Small intestine (tissue), 7 donors: ENCODE measurements around the gene PODXL2. TPM values are rescaled to one million over a fixed set of nuclear protein-coding genes. Genes with fewer than 3 reads are reported as not detected.
"Not testable (repeated sequence)": the region's sequence is repeated elsewhere in the genome, so short reads cannot be mapped to it uniquely, and the experiment has no call there.

Experiments
- DNase-seq, 2 donors: peaks; one replicate each; pipeline versions ENCODE4 v3.0.0 to v3.0.0-alpha.2; 2013
- FAIRE-seq: peaks from 2 replicates; lab custom pipeline; 2012; peaks lifted over from hg19 to GRCh38; lab: Jason Lieb, UNC
- H3K27ac ChIP-seq, 3 donors: one replicate each; pipeline ENCODE4 v1.5.1; 2013; ENCODE audit warnings: low read length in 2 of 3, mild to moderate bottlenecking in 2 of 3, control low read depth in 1 of 3, inconsistent platforms in 1 of 3, low read depth in 1 of 3, moderate library complexity in 1 of 3
- H3K27me3 ChIP-seq, 3 donors: one replicate each; pipeline ENCODE4 v1.6.1; 2013; ENCODE audit warnings: low read length in 3 of 3, inconsistent platforms in 1 of 3; ENCODE audit not compliant: control insufficient read depth in 3 of 3, insufficient read depth in 3 of 3
- H3K36me3 ChIP-seq, 3 donors: one replicate each; pipeline ENCODE4 v1.6.1; 2013; ENCODE audit warnings: low read length in 3 of 3, inconsistent platforms in 1 of 3, low read depth in 1 of 3, mild to moderate bottlenecking in 1 of 3, moderate library complexity in 1 of 3; ENCODE audit not compliant: control insufficient read depth in 3 of 3, insufficient read depth in 2 of 3
- H3K4me1 ChIP-seq, 3 donors: one replicate each; pipeline ENCODE4 v1.6.1; 2013; ENCODE audit warnings: low read length in 2 of 3, inconsistent platforms in 1 of 3, low read depth in 1 of 3, mild to moderate bottlenecking in 1 of 3, moderate library complexity in 1 of 3; ENCODE audit not compliant: control insufficient read depth in 3 of 3, insufficient read depth in 2 of 3
- H3K4me3 ChIP-seq, 3 donors: one replicate each; pipeline ENCODE4 v1.5.1; 2013; ENCODE audit warnings: low read length in 3 of 3, control low read depth in 1 of 3, inconsistent platforms in 1 of 3, low read depth in 1 of 3, mild to moderate bottlenecking in 1 of 3, moderate library complexity in 1 of 3
- H3K9me3 ChIP-seq, 2 donors: one replicate each; pipeline ENCODE4 v1.6.1; 2013; ENCODE audit warnings: low read depth in 1 of 2, low read length in 1 of 2; ENCODE audit not compliant: control insufficient read depth in 2 of 2, insufficient read depth in 1 of 2
- WGBS, 3 donors: extraction: QIAGEN DNeasy Blood & Tissue Kit; methylation state at CpG; one replicate each; pipeline ENCODE4 v1.1.7; 2013; 5-methylcytosine and 5-hydroxymethylcytosine counted together
- polyA plus RNA-seq, 4 donors: library from polyadenylated mRNA; stranded (reverse) in 3 of 4; unstranded in 1 of 4; fragments of 200-250 nt in 3 of 4; fragments of 120-200 nt in 1 of 4; gene quantifications; one replicate each; pipeline versions ENCODE4 v1.2.1 to v1.2.3, GENCODE V29; 2013
- donor health status: healthy with polysubstance abuse.
- donor health status: control.
- donor health status: control.
- donor health status: Bipolar disorder and iron deficiency.
- donor health status: healthy.

Gene PODXL2
- polyA plus RNA-seq, 4 donors, result 1.6 to 17.0 (median 4.2) TPM

DNA sequence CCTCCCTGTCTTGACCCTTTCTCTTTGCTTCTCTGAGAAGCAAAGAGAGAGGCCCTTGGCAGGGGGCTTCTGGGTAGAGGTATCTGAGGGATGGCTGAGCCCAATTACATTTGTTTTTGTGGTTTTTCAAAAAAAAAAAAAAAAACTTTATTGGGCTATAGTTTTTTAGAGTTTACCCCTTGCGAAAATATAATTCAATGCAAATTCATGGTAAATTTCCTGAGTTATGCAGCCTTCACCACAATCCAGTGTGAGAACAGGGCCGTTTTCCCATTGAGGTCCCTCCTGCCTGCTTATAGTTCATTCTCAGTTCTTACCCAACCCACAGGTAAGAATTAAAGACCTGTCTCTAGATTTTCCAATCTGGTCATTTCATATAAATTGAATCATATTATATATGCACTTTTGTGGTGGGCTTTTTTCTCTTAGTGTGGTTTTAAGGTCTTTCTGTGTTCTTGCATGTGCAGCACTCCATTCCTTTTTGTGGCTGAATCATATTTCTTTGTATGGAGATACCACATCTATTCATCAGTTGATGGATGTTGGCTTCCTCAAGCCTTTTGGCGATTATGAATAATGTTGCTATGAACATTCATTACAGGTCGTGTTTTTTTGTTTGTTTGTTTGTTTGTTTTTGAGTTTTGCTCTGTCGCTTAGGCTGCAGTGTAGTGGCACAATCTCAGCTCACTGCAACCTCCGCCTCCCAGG is 28.1 kb upstream of the PODXL2 start:
- H3K9me3 ChIP-seq, result no peaks in the 10 kb centered on the region
- 77 to 85% (median 82%) methylated on average over 6 of the region's 6 CpGs for WGBS, 3 donors
- peaks cover 0 to 11% (median 0%) of the 10 kb centered on the region in 3 donors for H3K4me1 ChIP-seq
- DNase-seq, result no peak
- H3K27ac ChIP-seq, result no peak overlapping the region
- FAIRE-seq, result no peak
- peaks cover 0 to 30% (median 0%) of the 10 kb centered on the region in 3 donors for H3K36me3 ChIP-seq
- no peaks in the 10 kb centered on the region for H3K27me3 ChIP-seq
- H3K4me3 ChIP-seq, result no peak overlapping the region

DNA sequence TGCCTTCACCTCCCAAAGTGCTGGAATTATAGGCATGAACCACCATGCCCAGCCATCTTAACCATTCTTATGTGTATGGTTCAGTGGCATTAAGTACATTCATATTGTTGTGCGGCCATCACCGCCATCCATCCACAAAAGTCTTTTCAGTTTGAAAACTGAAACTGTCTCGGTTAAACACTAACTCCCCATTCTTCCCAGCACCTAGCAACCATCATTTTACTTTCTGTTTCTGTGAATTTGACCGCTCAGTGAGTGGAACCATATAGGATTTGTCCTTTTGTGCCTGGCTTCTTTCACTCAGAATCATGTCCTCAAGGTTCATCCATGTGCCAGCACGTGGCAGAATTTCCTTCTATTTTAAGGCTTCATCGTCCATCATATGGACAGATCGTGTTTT is 24.9 kb upstream of the PODXL2 start:
- no peak overlapping the region for H3K27ac ChIP-seq
- FAIRE-seq, result no peak
- H3K36me3 ChIP-seq, result peaks cover 0 to 61% (median 3%) of the 10 kb centered on the region in 3 donors
- WGBS, 3 donors, result 80 to 88% (median 82%) methylated on average over 7 of the region's 7 CpGs
- H3K4me3 ChIP-seq, result no peak overlapping the region
- peaks cover 0 to 7% (median 0%) of the 10 kb centered on the region in 3 donors for H3K4me1 ChIP-seq
- DNase-seq, result no peak
- no peaks in the 10 kb centered on the region for H3K9me3 ChIP-seq
- no peaks in the 10 kb centered on the region for H3K27me3 ChIP-seq

DNA sequence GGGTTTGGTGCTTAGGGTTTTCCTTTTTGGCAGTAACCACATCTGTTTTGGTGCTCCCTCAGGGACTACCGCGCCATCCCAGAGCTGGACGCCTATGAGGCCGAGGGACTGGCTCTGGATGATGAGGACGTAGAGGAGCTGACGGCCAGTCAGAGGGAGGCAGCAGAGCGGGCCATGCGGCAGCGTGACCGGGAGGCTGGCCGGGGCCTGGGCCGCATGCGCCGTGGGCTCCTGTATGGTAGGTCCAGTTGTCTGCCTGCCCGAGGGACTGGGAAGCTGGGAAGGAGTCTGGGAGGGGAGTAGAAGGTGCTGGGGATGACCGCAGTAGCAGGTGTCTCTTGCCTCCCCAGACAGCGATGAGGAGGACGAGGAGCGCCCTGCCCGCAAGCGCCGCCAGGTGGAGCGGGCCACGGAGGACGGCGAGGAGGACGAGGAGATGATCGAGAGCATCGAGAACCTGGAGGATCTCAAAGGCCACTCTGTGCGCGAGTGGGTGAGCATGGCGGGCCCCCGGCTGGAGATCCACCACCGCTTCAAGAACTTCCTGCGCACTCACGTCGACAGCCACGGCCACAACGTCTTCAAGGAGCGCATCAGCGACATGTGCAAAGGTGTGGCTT is 24.3 kb upstream of the PODXL2 start:
- Histone ChIP-seq H3K27ac (no peak overlapping the region), H3K4me3 (no peak overlapping the region), H3K36me3 (peaks cover 0 to 63% (median 3%) of the 10 kb centered on the region in 3 donors), H3K4me1 (peaks cover 0 to under 1% (median 0%) of the 10 kb centered on the region in 3 donors), H3K9me3 (no peaks in the 10 kb centered on the region), H3K27me3 (no peaks in the 10 kb centered on the region)
- 93 to 96% (median 95%) methylated on average over 39 to 41 of the region's 41 CpGs for WGBS, 3 donors
- DNase-seq (no peak), FAIRE-seq (no peak)

DNA sequence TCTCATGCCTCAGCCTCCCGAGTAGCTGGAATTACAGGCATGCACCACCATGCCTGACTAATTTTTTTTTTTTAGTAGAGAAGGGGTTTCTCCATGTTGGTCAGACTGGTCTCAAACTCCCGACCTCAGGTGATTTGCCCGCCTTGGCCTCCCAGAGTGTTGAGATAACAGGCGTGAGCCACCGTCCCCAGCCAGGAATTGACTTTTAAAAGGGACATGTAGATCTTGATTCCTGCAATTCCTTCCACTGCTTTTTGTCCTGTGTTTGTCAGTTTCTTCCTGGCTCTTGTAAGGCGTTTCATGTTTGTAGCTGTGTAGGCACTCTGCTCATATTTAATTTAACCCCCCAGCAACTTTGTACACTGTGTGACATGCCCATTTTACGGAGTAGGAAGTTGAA is 23.4 kb upstream of the PODXL2 start:
- not testable (repeated sequence) for FAIRE-seq

DNA sequence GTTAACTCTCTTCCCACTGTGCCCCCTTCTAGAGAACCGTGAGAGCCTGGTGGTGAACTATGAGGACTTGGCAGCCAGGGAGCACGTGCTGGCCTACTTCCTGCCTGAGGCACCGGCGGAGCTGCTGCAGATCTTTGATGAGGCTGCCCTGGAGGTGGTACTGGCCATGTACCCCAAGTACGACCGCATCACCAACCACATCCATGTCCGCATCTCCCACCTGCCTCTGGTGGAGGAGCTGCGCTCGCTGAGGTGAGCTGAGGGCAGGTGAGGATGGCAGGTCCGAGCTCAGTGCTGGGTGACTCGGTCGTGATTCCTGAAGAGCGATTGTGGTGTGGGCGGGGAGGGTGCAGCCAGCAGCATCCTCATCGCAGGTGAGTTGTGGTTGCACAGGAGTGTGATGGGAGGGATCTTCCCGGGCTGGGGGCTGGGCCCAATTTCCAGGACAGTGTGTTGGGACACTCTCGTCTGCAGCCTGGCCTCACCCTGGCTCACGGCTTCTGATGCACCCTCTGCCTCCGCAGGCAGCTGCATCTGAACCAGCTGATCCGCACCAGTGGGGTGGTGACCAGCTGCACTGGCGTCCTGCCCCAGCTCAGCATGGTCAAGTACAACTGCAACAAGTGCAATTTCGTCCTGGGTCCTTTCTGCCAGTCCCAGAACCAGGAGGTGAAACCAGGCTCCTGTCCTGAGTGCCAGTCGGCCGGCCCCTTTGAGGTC is 22.7 kb upstream of the PODXL2 start:
- Histone ChIP-seq H3K27ac (no peak overlapping the region), H3K27me3 (no peaks in the 10 kb centered on the region), H3K9me3 (no peaks in the 10 kb centered on the region), H3K36me3 (peaks cover 0 to 73% (median 3%) of the 10 kb centered on the region in 3 donors), H3K4me1 (no peaks in the 10 kb centered on the region), H3K4me3 (no peak overlapping the region)
- 91 to 94% (median 91%) methylated on average over 24 of the region's 24 CpGs for WGBS, 3 donors
- DNase-seq (no peak), FAIRE-seq (no peak)

More for the DNA sequence above, 23.4 kb upstream of the PODXL2 start:
- not testable (repeated sequence) for H3K4me1 ChIP-seq, DNase-seq, H3K27ac ChIP-seq, H3K9me3 ChIP-seq, H3K27me3 ChIP-seq, H3K4me3 ChIP-seq
- H3K36me3 ChIP-seq, result peaks cover 0 to 66% (median 3%) of the 10 kb centered on the region in 3 donors
- WGBS, 3 donors, result 93 to 94% (median 93%) methylated on average over 7 of the region's 7 CpGs

DNA sequence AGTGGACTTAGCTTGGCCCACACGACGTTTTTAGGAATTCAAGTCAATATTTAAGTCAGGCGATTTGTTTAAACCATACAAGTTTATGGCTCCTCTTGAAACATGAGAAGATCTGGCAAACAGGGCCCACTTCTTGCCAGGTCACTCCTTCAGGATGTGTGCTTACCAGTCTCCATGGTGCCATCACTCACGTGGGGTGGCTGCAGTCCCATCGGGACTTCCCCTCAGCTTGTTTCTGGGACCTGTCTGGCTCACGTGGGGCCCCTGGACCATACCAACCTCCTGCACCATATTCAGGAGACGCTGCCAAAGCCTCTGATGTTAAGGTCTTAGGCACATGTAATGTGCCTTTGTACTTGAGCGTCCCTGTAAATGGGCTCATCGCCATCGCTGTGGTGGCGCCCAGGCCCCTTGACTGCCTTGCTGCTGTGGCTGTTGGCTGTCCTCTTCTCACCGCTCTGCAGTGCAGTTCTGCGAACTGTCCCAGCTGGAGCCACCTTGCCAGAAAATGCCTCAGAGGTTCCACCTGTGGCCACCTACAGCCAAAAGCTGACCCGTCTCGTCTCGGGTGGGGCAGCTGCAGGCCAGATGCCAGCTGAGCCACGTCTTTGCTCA is 21.9 kb upstream of the PODXL2 start:
- FAIRE-seq, result no peak
- Histone ChIP-seq H3K4me1 (no peaks in the 10 kb centered on the region), H3K27me3 (no peaks in the 10 kb centered on the region), H3K4me3 (no peak overlapping the region), H3K9me3 (no peaks in the 10 kb centered on the region), H3K36me3 (peaks cover 0 to 75% (median 3%) of the 10 kb centered on the region in 3 donors), H3K27ac (no peak overlapping the region)
- WGBS, 3 donors, result 91 to 94% (median 93%) methylated on average over 17 of the region's 17 CpGs
- no peak for DNase-seq

DNA sequence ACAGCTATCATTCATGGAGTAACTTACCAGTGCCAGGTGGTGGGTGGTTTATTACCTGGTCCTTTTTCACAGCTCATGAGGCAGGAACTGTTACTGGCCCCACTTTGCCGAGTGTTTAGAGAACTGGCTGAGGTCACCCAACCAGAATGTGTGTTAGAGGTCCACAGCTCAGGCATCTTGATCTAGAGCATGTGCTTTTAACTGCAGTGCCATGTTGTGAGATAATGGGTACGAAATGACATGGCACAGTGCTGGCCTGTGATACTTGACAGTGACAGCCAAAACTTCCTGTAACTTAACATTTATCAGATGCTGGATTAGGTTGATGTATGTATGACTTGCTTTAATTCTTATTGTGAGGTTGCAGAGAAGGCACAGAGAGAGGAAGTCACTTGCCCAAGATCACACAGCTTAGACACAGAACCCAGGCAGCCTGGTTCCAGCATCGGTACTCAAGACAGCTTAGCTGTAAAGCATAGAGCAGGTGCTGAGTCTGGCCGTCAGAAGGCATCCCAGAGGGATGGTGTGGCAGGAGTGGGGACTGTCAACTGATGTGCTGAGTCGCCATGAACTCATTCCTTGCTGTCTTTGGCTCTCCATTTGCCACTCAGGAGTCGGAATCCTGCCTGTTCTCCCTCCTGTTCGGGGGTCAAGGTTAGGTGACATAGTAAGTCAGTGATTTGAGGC is 21.2 kb upstream of the PODXL2 start:
- DNase-seq (no peak), FAIRE-seq (no peak)
- WGBS, 3 donors, result 89 to 93% (median 89%) methylated on average over 7 of the region's 7 CpGs
- Histone ChIP-seq H3K4me3 (no peak overlapping the region), H3K36me3 (peaks cover 0 to 76% (median 3%) of the 10 kb centered on the region in 3 donors), H3K4me1 (no peaks in the 10 kb centered on the region), H3K27ac (no peak overlapping the region), H3K9me3 (no peaks in the 10 kb centered on the region), H3K27me3 (no peaks in the 10 kb centered on the region)

DNA sequence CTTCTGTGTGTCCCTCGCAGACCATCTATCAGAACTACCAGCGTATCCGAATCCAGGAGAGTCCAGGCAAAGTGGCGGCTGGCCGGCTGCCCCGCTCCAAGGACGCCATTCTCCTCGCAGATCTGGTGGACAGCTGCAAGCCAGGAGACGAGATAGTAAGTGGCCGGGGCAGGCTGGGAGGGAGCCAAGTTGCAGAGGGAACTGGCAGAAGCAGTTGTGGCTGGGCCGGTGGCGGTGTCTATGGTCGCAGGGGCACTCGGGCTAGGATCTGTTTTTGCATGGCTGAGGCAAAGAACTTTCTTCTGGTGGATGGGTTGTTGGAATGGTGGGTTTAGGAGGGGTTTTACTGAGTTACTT is 20.6 kb upstream of the PODXL2 start:
- no peak for DNase-seq
- H3K4me3 ChIP-seq, result no peak overlapping the region
- no peaks in the 10 kb centered on the region for H3K27me3 ChIP-seq
- no peaks in the 10 kb centered on the region for H3K4me1 ChIP-seq
- H3K36me3 ChIP-seq, result peaks cover 0 to 78% (median 3%) of the 10 kb centered on the region in 3 donors
- FAIRE-seq, result no peak
- 92 to 96% (median 93%) methylated on average over 14 of the region's 14 CpGs for WGBS, 3 donors
- H3K27ac ChIP-seq, result no peak overlapping the region
- H3K9me3 ChIP-seq, result no peaks in the 10 kb centered on the region
